ENCODE data around the gene IZUMO4.
"Not testable (repeated sequence)": the region's sequence is repeated elsewhere in the genome, so short reads cannot be mapped to it uniquely, and the experiment has no call there.

Gene IZUMO4

GRCh38 chr19:2129022-2129421, 32.3 kb downstream of the IZUMO4 start:
- no peak for DNase-seq

- DNase-seq = no peak
These were observed 32.8 kb downstream of the IZUMO4 start for GRCh38 chr19:2129486-2129885.

- no peak for DNase-seq
These were observed 33.4 kb downstream of the IZUMO4 start for GRCh38 chr19:2129892-2130770.

GRCh38 chr19:2131012-2131975, 34.6 kb downstream of the IZUMO4 start:
- DNase-seq = not testable (repeated sequence)

- DNase-seq = no peak
These were observed 35.5 kb downstream of the IZUMO4 start for GRCh38 chr19:2132191-2132590.

- DNase-seq = no peak
These were observed 36.2 kb downstream of the IZUMO4 start for GRCh38 chr19:2132731-2133490.

- no peak for DNase-seq
These were observed 39.0 kb downstream of the IZUMO4 start for GRCh38 chr19:2135474-2136402.

GRCh38 chr19:2136796-2137195, 40.1 kb downstream of the IZUMO4 start:
- DNase-seq = no peak

- DNase-seq = no peak
These were observed 41.5 kb downstream of the IZUMO4 start for GRCh38 chr19:2138061-2138728.

GRCh38 chr19:2139385-2140137, 42.8 kb downstream of the IZUMO4 start:
- DNase-seq = no peak

- no peak for DNase-seq
These were observed 43.4 kb downstream of the IZUMO4 start for GRCh38 chr19:2140138-2140569.

GRCh38 chr19:2142173-2142829, 45.6 kb downstream of the IZUMO4 start:
- DNase-seq = no peak

GRCh38 chr19:2144190-2144589, 47.5 kb downstream of the IZUMO4 start:
- DNase-seq = no peak

- no peak for DNase-seq
These were observed 49.1 kb downstream of the IZUMO4 start for GRCh38 chr19:2145831-2146241.

GRCh38 chr19:2148482-2149135, 51.9 kb downstream of the IZUMO4 start:
- no peak for DNase-seq

Measured in NK-92 treated with Interleukin-12 subunit alpha and Interleukin-12 subunit beta, amount 100 ng/mL, for 24 hours (cell line).